H1 (cell line): Measurements from ENCODE around the gene TMEM72. TPM values are rescaled to one million over a fixed set of nuclear protein-coding genes. Genes with fewer than 3 reads are reported as not detected.

Experiments
- CTCF ChIA-PET: fragments of 300-600 bp; sonication (Branson Sonifier 250); formaldehyde crosslinking; loops from one replicate; lab custom pipeline; 2021; ENCODE audit not compliant: partially characterized antibody; lab: Charles Lee
- POLR2A ChIA-PET: fragments of 300-600 bp; sonication (Branson Sonifier 250); formaldehyde crosslinking; loops from one replicate; lab custom pipeline; 2021; ENCODE audit warnings: inconsistent platforms; ENCODE audit not compliant: partially characterized antibody; lab: Charles Lee
- DNase-seq, 2 experiments: peaks; one replicate each; pipeline versions ENCODE4 v3.0.0 to v3.0.0-alpha.2; 2010 to 2022; ENCODE audit warnings: low spot score in 2 of 2, low read depth in 1 of 2, mixed read lengths in 1 of 2
- FAIRE-seq: peaks from 2 replicates; lab custom pipeline; 2011; peaks lifted over from hg19 to GRCh38; lab: Jason Lieb, UNC
- H2AFZ ChIP-seq: 2 replicates; pipeline ENCODE4 v1.8.1; 2012; ENCODE audit warnings: low read length, inconsistent platforms
- H2AK5ac ChIP-seq: 2 replicates; pipeline ENCODE4 v1.6.1; 2013; ENCODE audit warnings: low read depth, low read length
- H2BK120ac ChIP-seq: replicated peaks from 2 replicates; pipeline ENCODE3; 2013; ENCODE audit warnings: low read depth, low read length, inconsistent platforms
- H2BK12ac ChIP-seq: 2 replicates; pipeline ENCODE4 v1.6.1; 2013; ENCODE audit warnings: low read depth, low read length
- H2BK15ac ChIP-seq: 2 replicates; pipeline ENCODE4 v1.6.1; 2013; ENCODE audit warnings: low read length
- H2BK20ac ChIP-seq: 2 replicates; pipeline ENCODE4 v1.6.1; 2013; ENCODE audit warnings: low read length
- H2BK5ac ChIP-seq: 2 replicates; pipeline ENCODE4 v1.6.1; 2013; ENCODE audit warnings: low read depth, low read length
- H3K14ac ChIP-seq: 2 replicates; pipeline ENCODE4 v1.6.1; 2013; ENCODE audit warnings: inconsistent platforms; ENCODE audit not compliant: insufficient read length
- H3K18ac ChIP-seq: 2 replicates; pipeline ENCODE4 v1.6.1; 2013; ENCODE audit warnings: low read length; ENCODE audit errors: extremely low read depth
- H3K23ac ChIP-seq: 2 replicates; pipeline ENCODE4 v1.6.1; 2013; ENCODE audit warnings: inconsistent platforms; ENCODE audit not compliant: insufficient read length
- H3K23me2 ChIP-seq: 2 replicates; pipeline ENCODE4 v1.6.1; 2013; ENCODE audit warnings: low read depth, low read length
- H3K27ac ChIP-seq: 2 replicates; pipeline ENCODE4 v1.6.1; 2011; ENCODE audit warnings: low read depth, low read length, inconsistent platforms
- H3K27me3 ChIP-seq, 4 experiments: replicated peaks in 1 of 4; 1 replicate in 1 of 4; 2 replicates in 3 of 4; pipeline versions ENCODE4 v1.6.1 to v1.8.1; 2011 to 2013; ENCODE audit warnings: low read length in 3 of 4, mild to moderate bottlenecking in 3 of 4, inconsistent platforms in 2 of 4, mixed read lengths in 2 of 4, moderate library complexity in 1 of 4; ENCODE audit not compliant: control insufficient read depth in 3 of 4, insufficient read depth in 3 of 4; ENCODE audit errors: extremely low read depth in 1 of 4
- H3K36me3 ChIP-seq, 4 experiments: 2 replicates each; pipeline versions ENCODE4 v1.6.1 to v1.8.1; 2011 to 2013; ENCODE audit warnings: mild to moderate bottlenecking in 4 of 4, low read length in 3 of 4, moderate library complexity in 2 of 4, control low read depth in 1 of 4, inconsistent platforms in 1 of 4; ENCODE audit not compliant: insufficient read depth in 4 of 4, control insufficient read depth in 2 of 4
- H3K4ac ChIP-seq: replicated peaks from 2 replicates; pipeline ENCODE3; 2013; ENCODE audit warnings: low read length, low read depth, mixed read lengths, inconsistent platforms; ENCODE audit not compliant: insufficient read length
- H3K4me1 ChIP-seq, 4 experiments: replicated peaks in 1 of 4; 1 replicate in 1 of 4; 2 replicates in 3 of 4; pipeline versions ENCODE4 v1.6.1 to v1.8.1; 2011 to 2013; ENCODE audit warnings: low read length in 3 of 4, inconsistent platforms in 2 of 4, mixed read lengths in 1 of 4; ENCODE audit not compliant: insufficient read depth in 4 of 4, control insufficient read depth in 3 of 4
- H3K4me2 ChIP-seq, 2 experiments: 2 replicates each; pipeline versions ENCODE4 v1.6.1 to v1.8.1; 2011 to 2013; ENCODE audit warnings: low read depth in 2 of 2, low read length in 2 of 2, control low read depth in 1 of 2, inconsistent platforms in 1 of 2, mild to moderate bottlenecking in 1 of 2; ENCODE audit not compliant: insufficient read depth in 1 of 2
- H3K4me3 ChIP-seq, 4 experiments: fragments of 200-600, 300-600 bp in 1 of 4; sonication (generic), shearing (Covaris generic), sonication (Bioruptor Twin) in 1 of 4; 2 replicates each; pipeline versions ENCODE4 v1.5.1 to v1.8.1; 2011 to 2016; ENCODE audit warnings: low read length in 4 of 4, low read depth in 3 of 4, control low read depth in 2 of 4, inconsistent platforms in 2 of 4, mild to moderate bottlenecking in 2 of 4, mixed read lengths in 1 of 4, moderate library complexity in 1 of 4; ENCODE audit not compliant: insufficient read depth in 2 of 4; ENCODE audit errors: extremely low read depth in 1 of 4
- H3K56ac ChIP-seq: replicated peaks from 2 replicates; pipeline ENCODE3; 2013; ENCODE audit warnings: low read depth, mild to moderate bottlenecking, mixed read lengths, low read length, inconsistent platforms; ENCODE audit not compliant: insufficient read length
- H3K79me1 ChIP-seq: 2 replicates; pipeline ENCODE4 v1.6.1; 2013; ENCODE audit warnings: low read depth, low read length, control low read depth
- H3K79me2 ChIP-seq, 2 experiments: 2 replicates each; pipeline versions ENCODE4 v1.6.1 to v1.8.1; 2012 to 2013; ENCODE audit warnings: low read length in 2 of 2, mild to moderate bottlenecking in 2 of 2, inconsistent platforms in 1 of 2; ENCODE audit not compliant: insufficient read depth in 2 of 2, control insufficient read depth in 1 of 2
- H3K9ac ChIP-seq, 4 experiments: replicated peaks in 1 of 4; 1 replicate in 1 of 4; 2 replicates in 3 of 4; pipeline versions ENCODE4 v1.6.1 to v1.8.1; 2011 to 2013; ENCODE audit warnings: low read depth in 3 of 4, low read length in 3 of 4, control low read depth in 2 of 4, mild to moderate bottlenecking in 2 of 4, moderate library complexity in 2 of 4, inconsistent platforms in 1 of 4; ENCODE audit errors: extremely low read depth in 1 of 4
- H3K9me3 ChIP-seq, 2 experiments: 2 replicates each; pipeline versions ENCODE4 v1.6.1 to v1.8.1; 2012 to 2013; ENCODE audit warnings: mild to moderate bottlenecking in 2 of 2, moderate library complexity in 2 of 2, control low read depth in 1 of 2, inconsistent platforms in 1 of 2, low read depth in 1 of 2, low read length in 1 of 2, mixed read lengths in 1 of 2; ENCODE audit not compliant: insufficient read depth in 2 of 2
- H4K20me1 ChIP-seq, 2 experiments: replicated peaks in 1 of 2; 2 replicates each; pipeline versions ENCODE3 to v1.8.1; 2011 to 2013; ENCODE audit warnings: inconsistent platforms in 2 of 2, low read length in 2 of 2, mild to moderate bottlenecking in 1 of 2; ENCODE audit not compliant: insufficient read depth in 2 of 2, control insufficient read depth in 1 of 2
- H4K5ac ChIP-seq: 2 replicates; pipeline ENCODE4 v1.6.1; 2013; ENCODE audit warnings: low read length, low read depth, mixed read lengths, inconsistent platforms; ENCODE audit not compliant: insufficient read length
- H4K8ac ChIP-seq: 2 replicates; pipeline ENCODE4 v1.8.0; 2013; ENCODE audit warnings: mild to moderate bottlenecking, moderate library complexity, low read length, inconsistent platforms; ENCODE audit not compliant: insufficient read depth; ENCODE audit errors: extremely low read depth
- H4K91ac ChIP-seq: replicated peaks from 2 replicates; pipeline ENCODE3; 2013; ENCODE audit warnings: low read length, mixed read lengths, inconsistent platforms; ENCODE audit not compliant: insufficient read length
- RFX5 ChIP-seq: IDR thresholded peaks from 2 replicates; pipeline ENCODE4 v1.6.1; 2011; ENCODE audit warnings: low read depth, low read length, improper control_type of control experiment, borderline replicate concordance
- WGBS, 2 experiments: shearing (Covaris generic) in 1 of 2; methylation state at CpG; one replicate each; pipeline versions ENCODE4 v1.1.6 to v1.1.7; 2013 to 2015; ENCODE audit warnings: low lambda C conversion rate in 2 of 2, mixed read lengths in 2 of 2, inconsistent platforms in 1 of 2, low coverage in 1 of 2, missing lambda C conversion rate in 1 of 2; ENCODE audit not compliant: insufficient replicate concordance in 2 of 2, insufficient coverage in 1 of 2, insufficient read length in 1 of 2; ENCODE audit errors: extremely low coverage in 1 of 2, missing lambda C conversion rate in 1 of 2; 5-methylcytosine and 5-hydroxymethylcytosine counted together
- polyA plus RNA-seq, 7 experiments: library from polyadenylated mRNA; depleted of rRNA in 3 of 7; stranded (reverse) in 5 of 7; unstranded in 2 of 7; fragments of >200 nt in 5 of 7; fragments of 200-250 nt in 2 of 7; gene quantifications; 1 replicate in 5 of 7; 2 replicates in 1 of 7; 4 replicates in 1 of 7; pipeline versions ENCODE4 v1.2.1 to v1.2.3, GENCODE V29; 2011 to 2013; ENCODE audit warnings: missing spikeins in 2 of 7, mixed read lengths in 2 of 7
- total RNA-seq: library from RNA; stranded (reverse); fragmentation: NEBNext Ultra II Directional; extraction: Animal tissue kit (Norgen Biotek cat#: 25700); gene quantifications from 2 replicates; pipeline ENCODE4 v1.2.1, GENCODE V29; 2021

Gene TMEM72
- total and polyA plus RNA-seq, 2 of the 8 experiments (the other 6 are each of a cell fraction or from before 2014, with no cell fraction given), result not detected

GRCh38 chr10:44968500-44969400 lies 57.6 kb downstream of the TMEM72 start:
- Histone ChIP-seq H3K18ac (no peak overlapping the region), H2AFZ (no peak overlapping the region), H3K79me1 (peaks cover 5% of the 10 kb centered on the region; the same call in 1 of the 2 replicates), H3K79me2 (no peaks in the 10 kb centered on the region), H4K8ac (no peak overlapping the region), H3K4me1 (peaks cover 18 to 35% (median 25%) of the 10 kb centered on the region in 4 experiments), H2BK120ac (no peak overlapping the region), H3K36me3 (peaks cover 0 to 6% (median 0%) of the 10 kb centered on the region in 4 experiments; a peak in 3 of 8 replicates), H4K5ac (no peak overlapping the region), H3K4ac (no peak overlapping the region), H3K14ac (no peak overlapping the region), H3K23me2 (peaks cover 7% of the 10 kb centered on the region; the same call in 1 of the 2 replicates), H3K56ac (no peak overlapping the region), H2AK5ac (peak overlapping the region; percentile 97), H3K4me3 (no peak overlapping the region), H3K27me3 (no peaks in the 10 kb centered on the region; a peak in 1 of 7 replicates), H3K27ac (no peak overlapping the region; the same call in 1 of the 2 replicates), H4K91ac (peak overlapping the region; percentile 36), H3K9me3 (no peaks in the 10 kb centered on the region), H3K23ac (no peak overlapping the region), H2BK5ac (peak overlapping the region; percentile 56), H3K4me2 (no peak overlapping the region), H4K20me1 (peaks cover 0 to 2% of the 10 kb centered on the region in 2 experiments), H2BK20ac (0 out of 2 replicates have a peak overlapping the region, but pooled peaks have one; percentile 55), H2BK15ac (peak overlapping the region; percentile 97), H2BK12ac (peak overlapping the region; percentile 35; the same call in 1 of the 2 replicates), H3K9ac (no peak overlapping the region)
- FAIRE-seq, result no peak
- ChIA-PET CTCF (interaction anchor here (0.6 to 11.2 kb wide), 8 partner anchors 9 to 44 kb away, joined by 3 to 143 read pairs (median 18); partner anchors contain the start of gene DEPP1), POLR2A (interaction anchor here (1.1 kb wide), 1 partner anchor 16 kb away, joined by 3 read pairs; no protein-coding TSS in a partner anchor)
- no peak for DNase-seq
- 83% methylated on average over 11 of the region's 11 CpGs; no CpG with 5 or more reads in 1 of the 2 experiments for WGBS, 2 experiments
- TF ChIP-seq RFX5, result no peak
